Uterus (tissue), 2 donors: Measurements from ENCODE around the gene ZDHHC3.

Experiments
- CTCF ChIP-seq, 4 experiments: fragments of 200-600 bp in 2 of 4; fragments of 450-650 bp in 2 of 4; sonication (generic) in 2 of 4; IDR thresholded peaks; one replicate each; pipeline ENCODE4 v1.5.1; 2016 to 2019; ENCODE audit warnings: antibody characterized with exemption in 4 of 4, mild to moderate bottlenecking in 2 of 4, moderate library complexity in 1 of 4
- POLR2A ChIP-seq, 2 donors: fragments of 450-650 bp; IDR thresholded peaks; one replicate each; pipeline ENCODE4 v1.6.1; 2016; ENCODE audit warnings: antibody characterized with exemption in 2 of 2, mild to moderate bottlenecking in 1 of 2, moderate library complexity in 1 of 2

GRCh38 chr3:45017821-45018220, 41.8 kb upstream of the ZDHHC3 start:
- TF ChIP-seq CTCF (IDR thresholded peaks at IDR 0.05): no peak
- no peak for TF ChIP-seq POLR2A (IDR thresholded peaks at IDR 0.05)
